MG63 (cell line): ENCODE results near the gene CTNNBL1. TPM values are rescaled to one million over a fixed set of nuclear protein-coding genes. Genes with fewer than 3 reads are reported as not detected.

Experiments used
- DNase-seq: peaks from one replicate; pipeline ENCODE4 v3.0.0-alpha.2; 2020
- H3K27me3 ChIP-seq: fragments of 250-450 bp; sonication (Bioruptor Pico); 2 replicates; pipeline ENCODE4 v1.5.1; 2020; ENCODE audit warnings: mild to moderate bottlenecking, moderate library complexity
- H3K36me3 ChIP-seq: fragments of 250-450 bp; sonication (Bioruptor Pico); 2 replicates; pipeline ENCODE4 v1.5.1; 2020; ENCODE audit warnings: mild to moderate bottlenecking, moderate library complexity
- H3K4me3 ChIP-seq: fragments of 250-450 bp; sonication (Bioruptor Pico); 2 replicates; pipeline ENCODE4 v1.5.1; 2020; ENCODE audit warnings: mild to moderate bottlenecking, moderate library complexity
- H3K9me3 ChIP-seq: fragments of 250-450 bp; sonication (Bioruptor Pico); 2 replicates; pipeline ENCODE4 v1.5.1; 2020; ENCODE audit warnings: mild to moderate bottlenecking, moderate library complexity
- total RNA-seq: library from RNA; depleted of rRNA; stranded (reverse); fragments of >200 nt; shearing (Covaris generic); gene quantifications from 2 replicates; pipeline ENCODE4 v1.2.3, GENCODE V29; 2014; ENCODE audit warnings: low replicate concordance

CTNNBL1 gene
- total RNA-seq, 1 experiment from 2014 or later: 44.9 TPM

GRCh38 chr20:37898233-37899104 is 204.6 kb downstream of the CTNNBL1 start:
- no peak overlapping the region for H3K4me3 ChIP-seq

DNA sequence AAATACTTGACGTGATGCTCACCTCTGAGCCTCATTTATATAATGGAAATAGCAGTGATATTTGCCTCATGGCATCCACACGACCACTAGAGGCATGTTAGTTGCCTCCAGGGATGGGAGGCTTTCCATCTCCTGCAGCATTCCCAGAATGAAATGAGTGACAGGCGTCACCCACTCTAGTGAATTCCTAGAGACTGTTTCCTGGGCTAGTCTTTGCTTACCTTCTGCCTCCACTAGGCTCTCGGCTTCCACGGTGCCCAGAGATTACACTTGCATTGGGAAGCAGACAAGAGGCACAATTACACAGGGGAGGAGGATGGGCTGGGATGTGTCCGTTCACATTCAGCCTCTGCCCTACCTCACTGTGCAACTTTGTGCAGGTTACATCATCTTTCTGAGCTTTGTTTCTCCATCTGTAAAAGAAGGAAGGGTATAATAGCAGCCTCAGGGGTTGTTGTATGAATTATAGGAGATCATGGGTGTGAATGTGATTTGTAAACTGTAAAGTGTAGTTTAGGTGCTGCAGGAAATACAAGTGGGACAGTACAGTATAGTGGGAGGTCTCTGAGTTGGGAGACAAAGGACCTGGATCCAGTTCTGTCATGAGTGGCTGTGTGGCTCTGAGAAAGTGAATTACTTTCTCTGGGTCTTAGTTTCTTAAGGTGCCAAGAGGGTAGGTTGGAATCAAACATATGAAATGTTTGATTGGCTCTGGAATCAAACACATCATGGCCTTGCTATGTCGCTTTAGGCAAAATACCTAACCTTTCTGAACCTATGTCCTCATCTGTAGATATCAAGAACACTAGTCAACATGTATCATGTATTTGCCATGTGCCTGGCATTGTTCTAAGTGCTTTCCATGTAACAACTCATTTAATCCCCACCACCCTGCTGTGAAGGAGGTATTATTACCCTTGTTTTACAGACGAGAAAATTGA is 205.5 kb downstream of the CTNNBL1 start:
- DNase-seq: no peak
- Histone ChIP-seq H3K9me3 (no peaks in the 10 kb centered on the region), H3K36me3 (no peaks in the 10 kb centered on the region), H3K27me3 (peaks cover 5% of the 10 kb centered on the region; the same call in 1 of the 2 replicates), H3K4me3 (no peak overlapping the region)

More at GRCh38 chr20:37898233-37899104, 204.6 kb downstream of the CTNNBL1 start:
- DNase-seq: peak; percentile 69
- H3K27me3 ChIP-seq: peaks cover 3% of the 10 kb centered on the region; the same call in 1 of the 2 replicates
- no peaks in the 10 kb centered on the region for H3K36me3 ChIP-seq
- no peaks in the 10 kb centered on the region for H3K9me3 ChIP-seq

GRCh38 chr20:37901240-37901639 is 207.4 kb downstream of the CTNNBL1 start:
- Histone ChIP-seq H3K4me3 (no peak overlapping the region), H3K27me3 (peaks cover 5% of the 10 kb centered on the region; the same call in 1 of the 2 replicates), H3K36me3 (no peaks in the 10 kb centered on the region), H3K9me3 (no peaks in the 10 kb centered on the region)
- no peak for DNase-seq

- no peak overlapping the region; the same call in 1 of the 2 replicates for H3K4me3 ChIP-seq
- H3K27me3 ChIP-seq: peaks cover 5% of the 10 kb centered on the region; the same call in 1 of the 2 replicates
- no peaks in the 10 kb centered on the region for H3K36me3 ChIP-seq
- peak; percentile 45 for DNase-seq
- no peaks in the 10 kb centered on the region for H3K9me3 ChIP-seq
These were observed 208.0 kb downstream of the CTNNBL1 start for GRCh38 chr20:37901654-37902503.

DNA sequence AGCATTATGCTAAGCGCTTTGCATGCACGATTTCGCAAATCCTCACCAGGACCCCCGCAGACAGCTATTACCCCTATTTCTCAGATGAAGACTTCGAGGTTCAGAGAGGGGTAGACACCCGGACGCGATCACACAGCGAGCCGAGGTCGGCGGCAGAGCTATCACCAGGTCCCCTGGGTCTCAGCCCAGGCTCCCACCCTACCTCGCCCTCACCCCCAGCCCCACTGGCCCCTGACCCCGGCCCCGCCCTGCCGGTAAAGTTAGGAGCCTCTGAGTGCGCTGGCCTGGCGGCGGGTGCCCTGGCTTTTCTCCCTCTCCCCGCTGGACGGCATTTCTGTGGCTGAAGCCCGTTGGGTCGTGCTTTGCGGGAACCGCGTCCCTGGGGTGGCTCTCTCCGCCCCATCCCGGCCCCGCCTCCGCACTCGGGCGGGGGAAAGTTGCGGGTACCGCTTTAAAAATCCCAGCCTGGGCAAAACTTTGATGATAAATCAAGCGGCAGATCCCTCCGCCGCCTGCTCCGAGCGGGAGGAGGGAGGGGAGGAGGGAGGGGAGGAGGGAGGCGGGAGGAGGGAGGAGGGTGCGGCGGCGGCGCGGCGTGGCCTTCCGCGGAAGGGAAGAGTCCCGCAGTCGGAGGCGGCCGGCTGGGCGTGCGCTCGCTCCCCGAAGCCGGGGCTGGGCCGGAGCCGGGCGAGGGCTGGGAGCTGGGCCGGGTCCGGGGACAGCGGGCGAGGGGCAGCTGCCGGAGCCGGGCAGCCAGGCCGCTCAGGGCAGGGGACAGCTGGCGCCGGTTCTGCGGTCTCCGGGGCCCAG is 208.9 kb downstream of the CTNNBL1 start, which contains the start of gene VSTM2L:
Gene VSTM2L, plus strand, starts transcription at position 624 of the 810 bp plus-strand sequence. CDS start 224 bp downstream, outside the sequence.
- Histone ChIP-seq H3K9me3 (no peaks in the 10 kb centered on the region), H3K4me3 (peak within 1 kb of the TSS; percentile 45), H3K27me3 (peaks cover 5% of the 10 kb centered on the region; the same call in 1 of the 2 replicates), H3K36me3 (no peaks in the 10 kb centered on the region)
- peak; percentile 71 for DNase-seq

- H3K27me3 ChIP-seq: peaks cover 5% of the 10 kb centered on the region; the same call in 1 of the 2 replicates
- no peaks in the 10 kb centered on the region for H3K9me3 ChIP-seq
- no peak for DNase-seq
- H3K4me3 ChIP-seq: peak overlapping the region; percentile 45; the same call in 1 of the 2 replicates
- H3K36me3 ChIP-seq: no peaks in the 10 kb centered on the region
These were observed 209.6 kb downstream of the CTNNBL1 start for GRCh38 chr20:37903317-37904007.

GRCh38 chr20:37904008-37904642 is 210.3 kb downstream of the CTNNBL1 start:
- no peaks in the 10 kb centered on the region for H3K36me3 ChIP-seq
- no peak for DNase-seq
- H3K9me3 ChIP-seq: no peaks in the 10 kb centered on the region
- peaks cover 5% of the 10 kb centered on the region; the same call in 1 of the 2 replicates for H3K27me3 ChIP-seq
- no peak overlapping the region for H3K4me3 ChIP-seq

- Histone ChIP-seq H3K4me3 (no peak overlapping the region), H3K9me3 (no peaks in the 10 kb centered on the region), H3K36me3 (no peaks in the 10 kb centered on the region), H3K27me3 (peaks cover 5% of the 10 kb centered on the region; the same call in 1 of the 2 replicates)
- DNase-seq: no peak
These were observed 211.1 kb downstream of the CTNNBL1 start for GRCh38 chr20:37904845-37905373.

DNA sequence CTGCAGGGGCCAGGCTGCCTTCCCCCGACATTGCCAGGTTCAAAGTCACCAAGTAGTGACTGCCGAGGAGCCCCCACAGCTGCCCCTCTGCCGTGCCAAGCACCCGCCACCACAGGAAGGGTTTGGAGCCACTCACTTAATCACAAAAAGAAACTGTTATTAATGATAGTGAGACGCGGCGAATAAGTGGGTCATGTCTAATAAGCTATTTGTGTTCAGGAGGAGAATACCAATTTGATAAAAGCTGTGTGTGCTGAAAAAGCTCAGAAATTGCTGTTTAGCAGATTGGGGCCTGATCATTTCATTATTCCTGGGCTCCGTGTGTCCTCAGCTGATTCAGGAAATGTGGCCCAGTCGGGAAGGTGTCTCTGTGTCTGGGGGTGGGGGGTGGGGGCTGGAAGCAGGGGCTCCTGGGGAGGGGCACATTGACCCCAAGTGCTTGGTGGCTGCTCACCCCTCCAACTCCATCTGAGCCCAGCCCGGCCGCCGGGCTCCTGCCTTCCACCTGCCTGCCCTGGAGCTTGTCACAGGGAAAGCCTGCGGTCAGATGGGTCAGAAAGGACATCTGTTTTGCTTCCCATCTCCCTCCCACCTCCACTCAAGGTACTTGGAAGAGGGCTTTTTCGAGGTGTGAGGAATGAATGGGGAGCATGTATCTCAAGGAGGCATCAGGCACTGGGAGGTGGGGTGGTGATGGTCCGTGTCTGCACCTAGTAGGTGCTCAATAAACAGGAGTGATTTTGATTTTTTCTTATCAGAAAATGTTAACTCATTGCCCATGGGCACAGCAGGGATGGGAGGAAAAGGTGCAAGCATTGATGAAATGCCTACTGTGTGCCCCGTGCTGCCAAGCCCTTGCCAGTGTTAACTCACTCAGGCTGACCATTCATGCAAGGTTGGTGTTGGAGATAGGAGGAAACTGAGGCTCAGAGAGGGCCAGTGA is 212.1 kb downstream of the CTNNBL1 start:
- DNase-seq: no peak
- no peaks in the 10 kb centered on the region for H3K9me3 ChIP-seq
- no peak overlapping the region for H3K4me3 ChIP-seq
- peaks cover 5% of the 10 kb centered on the region; the same call in 1 of the 2 replicates for H3K27me3 ChIP-seq
- no peaks in the 10 kb centered on the region for H3K36me3 ChIP-seq

DNA sequence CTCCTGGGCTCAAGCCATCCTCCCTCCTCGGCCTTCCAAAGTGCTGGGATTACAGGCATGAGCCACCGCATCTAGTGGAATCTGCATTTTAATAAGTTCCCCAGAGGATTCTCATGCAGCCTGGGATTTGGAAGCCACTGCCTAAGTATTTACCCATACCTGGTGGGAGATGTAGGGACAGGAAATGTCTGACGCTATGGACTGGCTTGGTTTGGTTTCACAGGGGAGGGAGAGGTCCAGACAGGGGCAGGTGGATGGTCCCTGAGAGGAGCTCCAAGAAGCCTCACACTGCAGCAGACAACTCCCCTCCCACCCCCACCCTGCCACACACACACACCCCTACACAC is 213.5 kb downstream of the CTNNBL1 start:
- H3K9me3 ChIP-seq: no peaks in the 10 kb centered on the region
- no peak for DNase-seq
- H3K36me3 ChIP-seq: no peaks in the 10 kb centered on the region
- no peak overlapping the region for H3K4me3 ChIP-seq
- H3K27me3 ChIP-seq: peaks cover 6% of the 10 kb centered on the region

DNA sequence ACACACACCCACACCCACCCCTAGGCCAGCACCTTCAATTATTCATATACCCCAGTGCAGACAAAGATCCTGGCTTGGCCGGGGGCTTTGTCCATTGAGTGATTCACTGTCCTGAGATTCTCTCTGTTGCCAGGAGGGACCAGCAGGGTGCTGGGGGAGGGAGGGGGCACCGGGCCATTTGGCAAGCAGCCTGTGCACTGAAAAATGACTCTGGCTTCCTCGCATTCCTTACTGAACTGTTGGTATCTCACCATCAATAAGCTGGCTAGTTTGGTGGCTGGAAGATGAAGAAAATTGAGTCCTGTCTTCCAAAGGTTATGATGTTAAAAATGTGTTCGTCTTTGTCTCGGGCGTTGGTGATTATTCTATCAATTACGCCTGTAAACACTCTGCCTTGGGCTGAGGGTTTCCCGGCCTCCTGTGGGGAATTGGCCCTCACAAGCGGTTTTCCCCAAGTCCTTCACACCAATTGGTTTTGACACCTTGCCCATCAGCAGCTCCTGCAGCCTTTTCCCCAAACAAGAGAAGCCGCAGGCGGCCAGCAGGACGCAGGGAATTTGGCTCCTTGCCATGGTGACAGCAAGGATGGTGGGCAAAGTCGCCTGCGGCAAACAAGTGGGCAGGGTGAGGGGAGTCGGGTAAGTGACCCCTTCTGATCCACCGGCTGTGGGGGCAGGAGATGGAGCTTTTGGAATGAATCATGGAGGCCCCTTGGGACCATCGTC is 214.0 kb downstream of the CTNNBL1 start:
- peak; percentile 95 for DNase-seq
- Histone ChIP-seq H3K4me3 (no peak overlapping the region), H3K9me3 (no peaks in the 10 kb centered on the region), H3K36me3 (no peaks in the 10 kb centered on the region), H3K27me3 (peaks cover 9% of the 10 kb centered on the region)

GRCh38 chr20:37911261-37911660 is 217.4 kb downstream of the CTNNBL1 start:
- DNase-seq: no peak

GRCh38 chr20:37911838-37912281 is 218.0 kb downstream of the CTNNBL1 start:
- Histone ChIP-seq H3K4me3 (no peak overlapping the region), H3K27me3 (peaks cover 12% of the 10 kb centered on the region), H3K36me3 (no peaks in the 10 kb centered on the region), H3K9me3 (no peaks in the 10 kb centered on the region)
- DNase-seq: peak; percentile 32

More at GRCh38 chr20:37911261-37911660, 217.4 kb downstream of the CTNNBL1 start:
- H3K27me3 ChIP-seq: peaks cover 9% of the 10 kb centered on the region
- no peaks in the 10 kb centered on the region for H3K9me3 ChIP-seq
- H3K36me3 ChIP-seq: no peaks in the 10 kb centered on the region
- no peak overlapping the region for H3K4me3 ChIP-seq
